ENCODE results near the gene FZD10.

FZD10 gene

GRCh38 chr12:130183585-130184370 is 21.5 kb downstream of the FZD10 start:
- no peak overlapping the region for H2AFZ ChIP-seq (ENCODE audit: low read depth, low read length)

GRCh38 chr12:130184404-130185090 is 22.3 kb downstream of the FZD10 start:
- no peaks in the 10 kb centered on the region for H3K4me1 ChIP-seq (ENCODE audit: insufficient read depth, low read length)

More at GRCh38 chr12:130183585-130184370, 21.5 kb downstream of the FZD10 start:
- Histone ChIP-seq H3K36me3 (ENCODE audit: insufficient read depth, low read length) (no peaks in the 10 kb centered on the region), H3K4me3 (ENCODE audit: low read length) (no peak overlapping the region), H3K4me1 (ENCODE audit: insufficient read depth, low read length) (no peaks in the 10 kb centered on the region), H3K27me3 (ENCODE audit: insufficient read depth, low read length) (peaks cover 4% of the 10 kb centered on the region), H3K9me3 (ENCODE audit: low read length) (no peaks in the 10 kb centered on the region)

GRCh38 chr12:130185455-130186391 is 23.5 kb downstream of the FZD10 start:
- Histone ChIP-seq H3K27me3 (ENCODE audit: insufficient read depth, low read length) (peaks cover 4% of the 10 kb centered on the region), H3K4me1 (ENCODE audit: insufficient read depth, low read length) (no peaks in the 10 kb centered on the region), H3K4me3 (ENCODE audit: low read length) (no peak overlapping the region), H3K36me3 (ENCODE audit: insufficient read depth, low read length) (no peaks in the 10 kb centered on the region), H3K9me3 (ENCODE audit: low read length) (no peaks in the 10 kb centered on the region), H2AFZ (ENCODE audit: low read depth, low read length) (no peak overlapping the region)

More at GRCh38 chr12:130184404-130185090, 22.3 kb downstream of the FZD10 start:
- Histone ChIP-seq H3K27me3 (ENCODE audit: insufficient read depth, low read length) (peaks cover 4% of the 10 kb centered on the region), H3K4me3 (ENCODE audit: low read length) (no peak overlapping the region), H3K9me3 (ENCODE audit: low read length) (no peaks in the 10 kb centered on the region), H2AFZ (ENCODE audit: low read depth, low read length) (no peak overlapping the region), H3K36me3 (ENCODE audit: insufficient read depth, low read length) (no peaks in the 10 kb centered on the region)

- Histone ChIP-seq H3K9me3 (ENCODE audit: low read length) (no peaks in the 10 kb centered on the region), H3K27me3 (ENCODE audit: insufficient read depth, low read length) (peaks cover 4% of the 10 kb centered on the region), H3K4me1 (ENCODE audit: insufficient read depth, low read length) (no peaks in the 10 kb centered on the region), H2AFZ (ENCODE audit: low read depth, low read length) (no peak overlapping the region), H3K4me3 (ENCODE audit: low read length) (no peak overlapping the region), H3K36me3 (ENCODE audit: insufficient read depth, low read length) (no peaks in the 10 kb centered on the region)
Measured at GRCh38 chr12:130186651-130187268, 24.5 kb downstream of the FZD10 start.

- Histone ChIP-seq H3K27me3 (ENCODE audit: insufficient read depth, low read length) (no peaks in the 10 kb centered on the region), H2AFZ (ENCODE audit: low read depth, low read length) (no peak overlapping the region), H3K36me3 (ENCODE audit: insufficient read depth, low read length) (no peaks in the 10 kb centered on the region), H3K4me1 (ENCODE audit: insufficient read depth, low read length) (no peaks in the 10 kb centered on the region), H3K9me3 (ENCODE audit: low read length) (no peaks in the 10 kb centered on the region), H3K4me3 (ENCODE audit: low read length) (no peak overlapping the region)
Measured at GRCh38 chr12:130192642-130193345, 30.5 kb downstream of the FZD10 start.

GRCh38 chr12:130194154-130194553 is 31.9 kb downstream of the FZD10 start:
- Histone ChIP-seq H3K4me1 (ENCODE audit: insufficient read depth, low read length) (no peaks in the 10 kb centered on the region), H3K9me3 (ENCODE audit: low read length) (no peaks in the 10 kb centered on the region), H3K4me3 (ENCODE audit: low read length) (no peak overlapping the region), H3K36me3 (ENCODE audit: insufficient read depth, low read length) (no peaks in the 10 kb centered on the region), H3K27me3 (ENCODE audit: insufficient read depth, low read length) (peaks cover 3% of the 10 kb centered on the region), H2AFZ (ENCODE audit: low read depth, low read length) (no peak overlapping the region)

- Histone ChIP-seq H3K4me1 (ENCODE audit: insufficient read depth, low read length) (no peaks in the 10 kb centered on the region), H3K4me3 (ENCODE audit: low read length) (no peak overlapping the region), H3K27me3 (ENCODE audit: insufficient read depth, low read length) (peaks cover 5% of the 10 kb centered on the region), H3K36me3 (ENCODE audit: insufficient read depth, low read length) (no peaks in the 10 kb centered on the region), H3K9me3 (ENCODE audit: low read length) (no peaks in the 10 kb centered on the region), H2AFZ (ENCODE audit: low read depth, low read length) (no peak overlapping the region)
Measured at GRCh38 chr12:130195369-130195768, 33.1 kb downstream of the FZD10 start.

- H2AFZ ChIP-seq (ENCODE audit: low read depth, low read length), result no peak overlapping the region
- H3K4me1 ChIP-seq (ENCODE audit: insufficient read depth, low read length), result no peaks in the 10 kb centered on the region
- no peaks in the 10 kb centered on the region for H3K36me3 ChIP-seq (ENCODE audit: insufficient read depth, low read length)
- H3K27me3 ChIP-seq (ENCODE audit: insufficient read depth, low read length), result peaks cover 5% of the 10 kb centered on the region
- no peak overlapping the region for H3K4me3 ChIP-seq (ENCODE audit: low read length)
- no peaks in the 10 kb centered on the region for H3K9me3 ChIP-seq (ENCODE audit: low read length)
Measured at GRCh38 chr12:130195776-130196175, 33.5 kb downstream of the FZD10 start.

- Histone ChIP-seq H3K4me1 (ENCODE audit: insufficient read depth, low read length) (no peaks in the 10 kb centered on the region), H3K36me3 (ENCODE audit: insufficient read depth, low read length) (no peaks in the 10 kb centered on the region), H3K9me3 (ENCODE audit: low read length) (no peaks in the 10 kb centered on the region), H3K4me3 (ENCODE audit: low read length) (no peak overlapping the region), H2AFZ (ENCODE audit: low read depth, low read length) (no peak overlapping the region), H3K27me3 (ENCODE audit: insufficient read depth, low read length) (peaks cover 5% of the 10 kb centered on the region)
Measured at GRCh38 chr12:130196827-130197226, 34.6 kb downstream of the FZD10 start.

- H3K27me3 ChIP-seq (ENCODE audit: insufficient read depth, low read length), result peaks cover 6% of the 10 kb centered on the region
- no peaks in the 10 kb centered on the region for H3K36me3 ChIP-seq (ENCODE audit: insufficient read depth, low read length)
- no peaks in the 10 kb centered on the region for H3K4me1 ChIP-seq (ENCODE audit: insufficient read depth, low read length)
- H3K4me3 ChIP-seq (ENCODE audit: low read length), result no peak overlapping the region
- H3K9me3 ChIP-seq (ENCODE audit: low read length), result no peaks in the 10 kb centered on the region
- H2AFZ ChIP-seq (ENCODE audit: low read depth, low read length), result no peak overlapping the region
Measured at GRCh38 chr12:130198026-130198662, 35.9 kb downstream of the FZD10 start.

GRCh38 chr12:130198663-130199060 is 36.4 kb downstream of the FZD10 start:
- H3K4me3 ChIP-seq (ENCODE audit: low read length), result no peak overlapping the region
- H2AFZ ChIP-seq (ENCODE audit: low read depth, low read length), result no peak overlapping the region
- H3K27me3 ChIP-seq (ENCODE audit: insufficient read depth, low read length), result peaks cover 12% of the 10 kb centered on the region
- no peaks in the 10 kb centered on the region for H3K36me3 ChIP-seq (ENCODE audit: insufficient read depth, low read length)
- no peaks in the 10 kb centered on the region for H3K4me1 ChIP-seq (ENCODE audit: insufficient read depth, low read length)
- H3K9me3 ChIP-seq (ENCODE audit: low read length), result no peaks in the 10 kb centered on the region

Data from neuron (in vitro differentiated cells).